HepG2 (cell line): ENCODE data around the gene FIS1. TPM values are rescaled to one million over a fixed set of nuclear protein-coding genes. Genes with fewer than 3 reads are reported as not detected.

Experiments
- AGO1 ChIP-seq: fragments of 200-400 bp; formaldehyde crosslinking; IDR thresholded peaks from 2 replicates; pipeline ENCODE4 v1.6.1; 2017; ENCODE audit warnings: mild to moderate bottlenecking, low read depth, low read length, moderate library complexity; ENCODE audit not compliant: poor library complexity, severe bottlenecking
- BRD4 ChIP-seq: sonication (generic); formaldehyde crosslinking; IDR thresholded peaks from 2 replicates; pipeline ENCODE4 v1.4.0; 2020; ENCODE audit warnings: missing genetic modification reagents
- CBX2 ChIP-seq, 2 experiments: fragments of 200-600 bp in 1 of 2; sonication (generic); formaldehyde crosslinking in 1 of 2; IDR thresholded peaks; 2 replicates each; pipeline versions ENCODE4 v1.7.0 to v1.8.1; 2018 to 2022; ENCODE audit warnings: low read depth in 2 of 2, low read length in 1 of 2, mild to moderate bottlenecking in 1 of 2, missing genetic modification reagents in 1 of 2
- CREM ChIP-seq, 2 experiments: sonication (generic) in 1 of 2; formaldehyde crosslinking in 1 of 2; IDR thresholded peaks; 2 replicates each; pipeline versions ENCODE4 v1.4.0 to v1.6.1; 2016 to 2020; ENCODE audit warnings: antibody characterized with exemption in 1 of 2, mild to moderate bottlenecking in 1 of 2, missing genetic modification reagents in 1 of 2
- GPN1 ChIP-seq: sonication (generic); formaldehyde crosslinking; IDR thresholded peaks from 2 replicates; pipeline ENCODE4 v1.5.1; 2020; ENCODE audit warnings: missing genetic modification reagents, borderline replicate concordance
- NR3C1 ChIP-seq: sonication (generic); formaldehyde crosslinking; IDR thresholded peaks from 2 replicates; pipeline ENCODE4 v1.4.0; 2020; ENCODE audit warnings: missing genetic modification reagents
- PLRG1 ChIP-seq: fragments of 450-650 bp; conservative IDR thresholded peaks from 2 replicates; pipeline ENCODE4 v1.6.1; 2016
- SMAD9 ChIP-seq: sonication (generic); formaldehyde crosslinking; IDR thresholded peaks from 2 replicates; pipeline ENCODE4 v1.5.1; 2020; ENCODE audit warnings: mild to moderate bottlenecking, missing genetic modification reagents
- SMARCE1 ChIP-seq: fragments of 450-650 bp; IDR thresholded peaks from 2 replicates; pipeline ENCODE4 v1.6.1; 2017; ENCODE audit warnings: borderline replicate concordance
- SMYD3 ChIP-seq: sonication (generic); formaldehyde crosslinking; IDR thresholded peaks from 2 replicates; pipeline ENCODE4 v1.8.1; 2023; ENCODE audit warnings: mild to moderate bottlenecking, missing genetic modification reagents
- TEAD2 ChIP-seq: sonication (generic); formaldehyde crosslinking; IDR thresholded peaks from 2 replicates; pipeline ENCODE4 v1.9.0; 2021; ENCODE audit warnings: missing genetic modification reagents
- ZNF615 ChIP-seq: sonication (generic); formaldehyde crosslinking; IDR thresholded peaks from 2 replicates; pipeline ENCODE4 v1.5.0; 2020; ENCODE audit warnings: mild to moderate bottlenecking, missing genetic modification reagents, borderline replicate concordance
- ZNF678 ChIP-seq: sonication (generic); formaldehyde crosslinking; IDR thresholded peaks from 2 replicates; pipeline ENCODE4 v1.4.0; 2020; ENCODE audit warnings: mild to moderate bottlenecking, missing genetic modification reagents
- ZNF83 ChIP-seq: sonication (generic); formaldehyde crosslinking; IDR thresholded peaks from 2 replicates; pipeline ENCODE4 v1.4.0; 2020; ENCODE audit warnings: missing genetic modification reagents, mild to moderate bottlenecking, borderline replicate concordance
- polyA plus RNA-seq, 8 experiments: library from polyadenylated mRNA; depleted of rRNA in 3 of 8; stranded (reverse) in 7 of 8; unstranded in 1 of 8; fragments of >200 nt; fragmentation: Illumina TruSeq in 4 of 8; extraction: Trizol in 4 of 8; gene quantifications; 2 replicates each; pipeline versions ENCODE4 v1.2.1 to v1.2.3, GENCODE V29; 2011 to 2016; ENCODE audit warnings: low read depth in 4 of 8, missing spikeins in 1 of 8, mixed read lengths in 1 of 8; ENCODE audit not compliant: insufficient read depth in 1 of 8
- total RNA-seq, 5 experiments: library from RNA; depleted of rRNA; stranded (reverse); fragments of >200 nt; fragmentation: Illumina TruSeq; extraction: Trizol; gene quantifications; 2 replicates each; pipeline ENCODE4 v1.2.3, GENCODE V29; 2016; ENCODE audit warnings: low read depth in 1 of 5
- TF ChIP-seq, protein P1 (sequence below): sonication (generic); formaldehyde crosslinking; conservative IDR thresholded peaks from 2 replicates; pipeline ENCODE4 v1.5.0; 2020; ENCODE audit warnings: missing genetic modification reagents
- TF ChIP-seq, protein P2 (sequence below): sonication (generic); formaldehyde crosslinking; IDR thresholded peaks from 2 replicates; pipeline ENCODE4 v1.5.0; 2020; ENCODE audit warnings: mild to moderate bottlenecking, missing genetic modification reagents, borderline replicate concordance
- TF ChIP-seq, protein P3 (sequence below): sonication (generic); formaldehyde crosslinking; IDR thresholded peaks from 2 replicates; pipeline ENCODE4 v1.8.0; 2022; ENCODE audit warnings: low read depth, missing genetic modification reagents
- TF ChIP-seq, protein P4 (sequence below): sonication (generic); formaldehyde crosslinking; IDR thresholded peaks from 2 replicates; pipeline ENCODE4 v1.8.0; 2022; ENCODE audit warnings: mild to moderate bottlenecking, missing genetic modification reagents, moderate library complexity
- TF ChIP-seq, protein P5 (sequence below), 2 experiments: fragments of 450-650 bp in 1 of 2; sonication (generic) in 1 of 2; formaldehyde crosslinking; IDR thresholded peaks; 2 replicates each; pipeline versions ENCODE4 v1.5.0 to v1.8.0; 2020 to 2022; ENCODE audit warnings: mild to moderate bottlenecking in 1 of 2, missing genetic modification reagents in 1 of 2

Gene FIS1
- total and polyA plus RNA-seq, 2 of the 13 experiments (the other 11 are each of a cell fraction or from before 2014, with no cell fraction given) = 97.5 to 101 TPM

DNA sequence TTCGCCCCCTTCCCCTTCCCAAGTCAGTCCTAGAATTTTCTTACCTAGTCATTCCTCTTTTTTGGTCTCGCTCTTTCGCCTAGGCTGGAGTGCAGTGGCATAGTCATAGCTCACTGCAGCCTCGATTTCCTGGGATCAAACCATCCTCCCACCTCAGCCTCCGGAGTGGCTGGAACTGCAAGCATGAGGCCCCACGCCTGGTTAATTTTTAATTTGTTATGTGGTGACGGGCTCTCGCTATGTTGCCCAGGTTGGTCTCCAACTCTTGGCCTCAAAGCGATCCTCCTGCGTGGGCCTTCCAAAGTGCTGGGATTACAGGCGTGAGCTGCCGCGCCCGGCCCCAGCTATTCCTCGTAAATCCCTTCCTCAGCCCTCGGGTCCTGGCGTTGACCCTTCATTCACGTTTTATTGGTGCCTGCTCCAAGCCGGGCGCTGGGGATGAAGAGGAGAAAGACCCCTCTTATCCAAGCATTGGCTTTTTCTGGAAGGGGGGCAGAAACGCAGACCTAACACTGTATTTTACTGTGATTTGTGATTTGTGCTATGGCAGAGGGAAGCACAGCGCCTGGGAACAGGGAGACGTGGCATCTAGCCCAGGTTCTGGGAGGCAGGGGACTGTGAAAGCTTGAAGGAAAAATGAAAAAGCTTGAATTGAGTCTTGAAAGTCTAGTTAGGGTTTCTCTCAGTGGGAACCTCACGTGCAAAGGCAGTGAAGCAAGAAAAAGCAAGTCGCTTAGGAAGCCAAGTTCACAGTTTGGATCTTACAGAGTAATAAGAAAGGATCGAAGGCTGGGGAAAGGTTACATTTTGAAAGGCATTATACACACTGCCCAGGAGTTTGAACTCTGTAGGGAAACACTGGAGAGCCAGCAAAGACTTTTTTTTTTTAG is 26.4 kb downstream of the FIS1 start (continued):
- TF ChIP-seq CREM (IDR thresholded peaks at IDR 0.05) (no peak), CREM (CRISPR knock-in tag; IDR thresholded peaks at IDR 0.05) (no peak), GPN1 (no peak), AGO1 (no peak), SMAD9 (CRISPR knock-in tag) (no peak), ZNF83 (no peak), SMARCE1 (no peak), ZNF615 (CRISPR knock-in tag) (no peak; the same call in 1 of the 2 replicates), TEAD2 (CRISPR knock-in tag) (no peak), BRD4 (CRISPR knock-in tag) (no peak), PLRG1 (no peak), ZNF678 (no peak; the same call in 1 of the 2 replicates), SMYD3 (CRISPR knock-in tag) (no peak), NR3C1 (CRISPR knock-in tag) (no peak), CBX2 (IDR thresholded peaks at IDR 0.05; ENCODE audit: low read depth, low read length) (no peak), CBX2 (CRISPR knock-in tag; IDR thresholded peaks at IDR 0.05; ENCODE audit: low read depth) (no peak)
- TF ChIP-seq, protein P1, sequence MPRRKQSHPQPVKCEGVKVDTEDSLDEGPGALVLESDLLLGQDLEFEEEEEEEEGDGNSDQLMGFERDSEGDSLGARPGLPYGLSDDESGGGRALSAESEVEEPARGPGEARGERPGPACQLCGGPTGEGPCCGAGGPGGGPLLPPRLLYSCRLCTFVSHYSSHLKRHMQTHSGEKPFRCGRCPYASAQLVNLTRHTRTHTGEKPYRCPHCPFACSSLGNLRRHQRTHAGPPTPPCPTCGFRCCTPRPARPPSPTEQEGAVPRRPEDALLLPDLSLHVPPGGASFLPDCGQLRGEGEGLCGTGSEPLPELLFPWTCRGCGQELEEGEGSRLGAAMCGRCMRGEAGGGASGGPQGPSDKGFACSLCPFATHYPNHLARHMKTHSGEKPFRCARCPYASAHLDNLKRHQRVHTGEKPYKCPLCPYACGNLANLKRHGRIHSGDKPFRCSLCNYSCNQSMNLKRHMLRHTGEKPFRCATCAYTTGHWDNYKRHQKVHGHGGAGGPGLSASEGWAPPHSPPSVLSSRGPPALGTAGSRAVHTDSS = no peak
- TF ChIP-seq, protein P2, sequence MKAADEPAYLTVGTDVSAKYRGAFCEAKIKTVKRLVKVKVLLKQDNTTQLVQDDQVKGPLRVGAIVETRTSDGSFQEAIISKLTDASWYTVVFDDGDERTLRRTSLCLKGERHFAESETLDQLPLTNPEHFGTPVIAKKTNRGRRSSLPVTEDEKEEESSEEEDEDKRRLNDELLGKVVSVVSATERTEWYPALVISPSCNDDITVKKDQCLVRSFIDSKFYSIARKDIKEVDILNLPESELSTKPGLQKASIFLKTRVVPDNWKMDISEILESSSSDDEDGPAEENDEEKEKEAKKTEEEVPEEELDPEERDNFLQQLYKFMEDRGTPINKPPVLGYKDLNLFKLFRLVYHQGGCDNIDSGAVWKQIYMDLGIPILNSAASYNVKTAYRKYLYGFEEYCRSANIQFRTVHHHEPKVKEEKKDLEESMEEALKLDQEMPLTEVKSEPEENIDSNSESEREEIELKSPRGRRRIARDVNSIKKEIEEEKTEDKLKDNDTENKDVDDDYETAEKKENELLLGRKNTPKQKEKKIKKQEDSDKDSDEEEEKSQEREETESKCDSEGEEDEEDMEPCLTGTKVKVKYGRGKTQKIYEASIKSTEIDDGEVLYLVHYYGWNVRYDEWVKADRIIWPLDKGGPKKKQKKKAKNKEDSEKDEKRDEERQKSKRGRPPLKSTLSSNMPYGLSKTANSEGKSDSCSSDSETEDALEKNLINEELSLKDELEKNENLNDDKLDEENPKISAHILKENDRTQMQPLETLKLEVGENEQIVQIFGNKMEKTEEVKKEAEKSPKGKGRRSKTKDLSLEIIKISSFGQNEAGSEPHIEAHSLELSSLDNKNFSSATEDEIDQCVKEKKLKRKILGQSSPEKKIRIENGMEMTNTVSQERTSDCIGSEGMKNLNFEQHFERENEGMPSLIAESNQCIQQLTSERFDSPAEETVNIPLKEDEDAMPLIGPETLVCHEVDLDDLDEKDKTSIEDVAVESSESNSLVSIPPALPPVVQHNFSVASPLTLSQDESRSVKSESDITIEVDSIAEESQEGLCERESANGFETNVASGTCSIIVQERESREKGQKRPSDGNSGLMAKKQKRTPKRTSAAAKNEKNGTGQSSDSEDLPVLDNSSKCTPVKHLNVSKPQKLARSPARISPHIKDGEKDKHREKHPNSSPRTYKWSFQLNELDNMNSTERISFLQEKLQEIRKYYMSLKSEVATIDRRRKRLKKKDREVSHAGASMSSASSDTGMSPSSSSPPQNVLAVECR = peak; percentile 23; the same call in 1 of the 2 replicates
- TF ChIP-seq, protein P3, sequence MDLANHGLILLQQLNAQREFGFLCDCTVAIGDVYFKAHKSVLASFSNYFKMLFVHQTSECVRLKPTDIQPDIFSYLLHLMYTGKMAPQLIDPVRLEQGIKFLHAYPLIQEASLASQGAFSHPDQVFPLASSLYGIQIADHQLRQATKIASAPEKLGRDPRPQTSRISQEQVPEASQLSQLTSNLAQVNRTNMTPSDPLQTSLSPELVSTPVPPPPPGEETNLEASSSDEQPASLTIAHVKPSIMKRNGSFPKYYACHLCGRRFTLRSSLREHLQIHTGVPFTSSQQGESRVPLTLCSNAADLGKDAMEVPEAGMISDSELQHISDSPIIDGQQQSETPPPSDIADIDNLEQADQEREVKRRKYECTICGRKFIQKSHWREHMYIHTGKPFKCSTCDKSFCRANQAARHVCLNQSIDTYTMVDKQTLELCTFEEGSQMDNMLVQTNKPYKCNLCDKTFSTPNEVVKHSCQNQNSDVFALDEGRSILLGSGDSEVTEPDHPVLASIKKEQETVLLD = no peak
- TF ChIP-seq, protein P4, sequence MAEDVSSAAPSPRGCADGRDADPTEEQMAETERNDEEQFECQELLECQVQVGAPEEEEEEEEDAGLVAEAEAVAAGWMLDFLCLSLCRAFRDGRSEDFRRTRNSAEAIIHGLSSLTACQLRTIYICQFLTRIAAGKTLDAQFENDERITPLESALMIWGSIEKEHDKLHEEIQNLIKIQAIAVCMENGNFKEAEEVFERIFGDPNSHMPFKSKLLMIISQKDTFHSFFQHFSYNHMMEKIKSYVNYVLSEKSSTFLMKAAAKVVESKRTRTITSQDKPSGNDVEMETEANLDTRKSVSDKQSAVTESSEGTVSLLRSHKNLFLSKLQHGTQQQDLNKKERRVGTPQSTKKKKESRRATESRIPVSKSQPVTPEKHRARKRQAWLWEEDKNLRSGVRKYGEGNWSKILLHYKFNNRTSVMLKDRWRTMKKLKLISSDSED (CRISPR knock-in tag) = no peak
- TF ChIP-seq, protein P5, sequence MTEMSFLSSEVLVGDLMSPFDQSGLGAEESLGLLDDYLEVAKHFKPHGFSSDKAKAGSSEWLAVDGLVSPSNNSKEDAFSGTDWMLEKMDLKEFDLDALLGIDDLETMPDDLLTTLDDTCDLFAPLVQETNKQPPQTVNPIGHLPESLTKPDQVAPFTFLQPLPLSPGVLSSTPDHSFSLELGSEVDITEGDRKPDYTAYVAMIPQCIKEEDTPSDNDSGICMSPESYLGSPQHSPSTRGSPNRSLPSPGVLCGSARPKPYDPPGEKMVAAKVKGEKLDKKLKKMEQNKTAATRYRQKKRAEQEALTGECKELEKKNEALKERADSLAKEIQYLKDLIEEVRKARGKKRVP (CRISPR knock-in tag; IDR thresholded peaks at IDR 0.05) = no peak
